ENCODE data around the gene PDCL2. TPM values are rescaled to one million over a fixed set of nuclear protein-coding genes. Genes with fewer than 3 reads are reported as not detected.

PDCL2 gene
- total and polyA plus RNA-seq, 12 donors = 0.94 TPM; not detected in 11

DNA sequence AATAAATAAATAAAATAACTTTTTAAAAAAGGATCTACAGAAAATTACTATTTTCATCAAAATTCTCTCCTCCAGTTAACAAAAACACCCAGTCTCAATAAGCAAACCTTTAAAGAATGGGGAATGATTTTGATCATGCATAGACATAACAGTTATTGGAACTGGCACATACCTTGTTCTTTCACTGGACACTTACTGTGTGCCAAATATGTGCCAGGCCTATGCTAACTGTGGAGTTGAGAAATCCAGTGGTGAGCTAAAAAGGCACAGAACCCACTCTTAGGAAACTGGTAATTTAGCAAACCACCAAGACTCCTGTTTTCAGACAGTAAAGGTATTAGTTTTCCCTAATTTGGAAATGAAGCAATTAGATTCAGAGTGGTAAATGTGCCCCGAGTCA is 84.4 kb downstream of the PDCL2 start:
- Histone ChIP-seq H3K27me3 (no peaks in the 10 kb centered on the region), H3K4me3 (no peak overlapping the region), H3K36me3 (replicated peaks in 1 of 2) (no peaks in the 10 kb centered on the region), H3K4me1 (replicated peaks in 1 of 2) (peaks cover 0 to 7% of the 10 kb centered on the region in 2 donors), H3K27ac (no peak overlapping the region), H3K9me3 (replicated peaks in 1 of 3) (no peaks in the 10 kb centered on the region)
- TF ChIP-seq, protein P1, sequence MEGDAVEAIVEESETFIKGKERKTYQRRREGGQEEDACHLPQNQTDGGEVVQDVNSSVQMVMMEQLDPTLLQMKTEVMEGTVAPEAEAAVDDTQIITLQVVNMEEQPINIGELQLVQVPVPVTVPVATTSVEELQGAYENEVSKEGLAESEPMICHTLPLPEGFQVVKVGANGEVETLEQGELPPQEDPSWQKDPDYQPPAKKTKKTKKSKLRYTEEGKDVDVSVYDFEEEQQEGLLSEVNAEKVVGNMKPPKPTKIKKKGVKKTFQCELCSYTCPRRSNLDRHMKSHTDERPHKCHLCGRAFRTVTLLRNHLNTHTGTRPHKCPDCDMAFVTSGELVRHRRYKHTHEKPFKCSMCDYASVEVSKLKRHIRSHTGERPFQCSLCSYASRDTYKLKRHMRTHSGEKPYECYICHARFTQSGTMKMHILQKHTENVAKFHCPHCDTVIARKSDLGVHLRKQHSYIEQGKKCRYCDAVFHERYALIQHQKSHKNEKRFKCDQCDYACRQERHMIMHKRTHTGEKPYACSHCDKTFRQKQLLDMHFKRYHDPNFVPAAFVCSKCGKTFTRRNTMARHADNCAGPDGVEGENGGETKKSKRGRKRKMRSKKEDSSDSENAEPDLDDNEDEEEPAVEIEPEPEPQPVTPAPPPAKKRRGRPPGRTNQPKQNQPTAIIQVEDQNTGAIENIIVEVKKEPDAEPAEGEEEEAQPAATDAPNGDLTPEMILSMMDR (IDR thresholded peaks at IDR 0.05) = no peak
- TF ChIP-seq POLR2A (IDR thresholded peaks at IDR 0.05) = no peak
- intact Hi-C loops (cut with DNase I) = no loop called here
- WGBS, 4 donors = 93 to 96% (median 94%) methylated on average over 1 of the region's 1 CpG
- DNase-seq = peak in 1 of 7 donors; percentile 6

Other genes starting within 250 kb of the PDCL2 start
- gene SRD5A3, start 246.0 kb downstream of the PDCL2 start, total RNA-seq = 10 to 100 TPM; 12.5 to 28.4 (median 17.2) TPM
- 10 to 100 TPM in 2 of 3 donors, 1 to 10 TPM in 1; 6.8 to 15.8 (median 15.7) TPM for gene SRD5A3, start 246.0 kb downstream of the PDCL2 start, polyA plus RNA-seq
- 100 to 1,000 TPM in 7 of 9 donors, 10 to 100 TPM in 2; 88.5 to 290 (median 202) TPM for gene TMEM165, start 196.3 kb downstream of the PDCL2 start, total RNA-seq
- 100 to 1,000 TPM in 1 of 3 donors, 10 to 100 TPM in 2; 52.4 to 118 (median 92.6) TPM for gene TMEM165, start 196.3 kb downstream of the PDCL2 start, polyA plus RNA-seq
- 10 to 100 TPM; 17.6 to 37.0 (median 30.6) TPM for gene CLOCK, start 45.3 kb downstream of the PDCL2 start, total RNA-seq
- gene CLOCK, start 45.3 kb downstream of the PDCL2 start, polyA plus RNA-seq = 10 to 100 TPM in 2 of 3 donors, 1 to 10 TPM in 1; 6.9 to 27.8 (median 10.4) TPM
- gene NMU, start 44.1 kb upstream of the PDCL2 start, total RNA-seq = under 1 TPM in 3 of 9 donors, not detected in 6; 0.39 to 0.99 (median 0.83) TPM
- gene NMU, start 44.1 kb upstream of the PDCL2 start, polyA plus RNA-seq = under 1 TPM in 2 of 3 donors, not detected in 1; 0.24 to 0.31 TPM
- not detected for gene EXOC1L, start 227.5 kb upstream of the PDCL2 start, total RNA-seq
- under 1 TPM in 1 of 3 donors, not detected in 2; 0.17 TPM for gene EXOC1L, start 227.5 kb upstream of the PDCL2 start, polyA plus RNA-seq